ENCODE data around the gene FGGY. TPM values are rescaled to one million over a fixed set of nuclear protein-coding genes. Genes with fewer than 3 reads are reported as not detected.

The FGGY gene
- total RNA-seq, 1 experiment from 2014 or later = 4.7 TPM

- H4K20me1 ChIP-seq (ENCODE audit: insufficient read depth, low read depth, low read length) = no peaks in the 10 kb centered on the region
- H3K9me2 ChIP-seq (replicated peaks; ENCODE audit: insufficient read depth, low read length) = no peaks in the 10 kb centered on the region
- H3K4me2 ChIP-seq (ENCODE audit: low read depth, low read length, poor library complexity, severe bottlenecking) = no peak overlapping the region
- no peak overlapping the region for H3K4me3 ChIP-seq (ENCODE audit: low read length)
- no peak overlapping the region for H2AFZ ChIP-seq (ENCODE audit: low read length)
- H3K9me3 ChIP-seq (ENCODE audit: low read length) = no peaks in the 10 kb centered on the region
- H3K36me3 ChIP-seq (ENCODE audit: insufficient read depth, low read length) = no peaks in the 10 kb centered on the region
- no peak overlapping the region for H3K27ac ChIP-seq (ENCODE audit: low read length)
- no peak overlapping the region for H3K9ac ChIP-seq (ENCODE audit: low read length)
- H3K79me2 ChIP-seq (ENCODE audit: low read length) = no peaks in the 10 kb centered on the region
- no peaks in the 10 kb centered on the region for H3K27me3 ChIP-seq (ENCODE audit: low read length)
- no peak for DNase-seq
- H3K4me1 ChIP-seq (ENCODE audit: low read length) = no peaks in the 10 kb centered on the region
Measured at GRCh38 chr1:59678493-59679228, 381.8 kb downstream of the FGGY start.

GRCh38 chr1:59680044-59680443, 383.1 kb downstream of the FGGY start:
- no peaks in the 10 kb centered on the region for H3K36me3 ChIP-seq (ENCODE audit: insufficient read depth, low read length)
- no peak overlapping the region for H3K27ac ChIP-seq (ENCODE audit: low read length)

GRCh38 chr1:59682396-59683080, 385.6 kb downstream of the FGGY start:
- no peaks in the 10 kb centered on the region for H3K36me3 ChIP-seq (ENCODE audit: insufficient read depth, low read length)
- no peaks in the 10 kb centered on the region for H3K79me2 ChIP-seq (ENCODE audit: low read length)
- no peaks in the 10 kb centered on the region for H3K27me3 ChIP-seq (ENCODE audit: low read length)
- no peaks in the 10 kb centered on the region for H3K9me3 ChIP-seq (ENCODE audit: low read length)
- H4K20me1 ChIP-seq (ENCODE audit: insufficient read depth, low read depth, low read length) = no peaks in the 10 kb centered on the region
- H3K27ac ChIP-seq (ENCODE audit: low read length) = no peak overlapping the region
- no peak overlapping the region for H2AFZ ChIP-seq (ENCODE audit: low read length)
- no peaks in the 10 kb centered on the region for H3K4me1 ChIP-seq (ENCODE audit: low read length)
- H3K4me2 ChIP-seq (ENCODE audit: low read depth, low read length, poor library complexity, severe bottlenecking) = no peak overlapping the region
- no peaks in the 10 kb centered on the region for H3K9me2 ChIP-seq (replicated peaks; ENCODE audit: insufficient read depth, low read length)
- DNase-seq = no peak
- H3K9ac ChIP-seq (ENCODE audit: low read length) = no peak overlapping the region
- no peak overlapping the region for H3K4me3 ChIP-seq (ENCODE audit: low read length)

More at GRCh38 chr1:59680044-59680443, 383.1 kb downstream of the FGGY start:
- Histone ChIP-seq H3K4me2 (ENCODE audit: low read depth, low read length, poor library complexity, severe bottlenecking) (no peak overlapping the region), H3K9me3 (ENCODE audit: low read length) (no peaks in the 10 kb centered on the region), H3K27me3 (ENCODE audit: low read length) (no peaks in the 10 kb centered on the region), H4K20me1 (ENCODE audit: insufficient read depth, low read depth, low read length) (no peaks in the 10 kb centered on the region), H3K9ac (ENCODE audit: low read length) (no peak overlapping the region), H2AFZ (ENCODE audit: low read length) (no peak overlapping the region), H3K9me2 (replicated peaks; ENCODE audit: insufficient read depth, low read length) (no peaks in the 10 kb centered on the region), H3K4me3 (ENCODE audit: low read length) (no peak overlapping the region), H3K79me2 (ENCODE audit: low read length) (no peaks in the 10 kb centered on the region), H3K4me1 (ENCODE audit: low read length) (no peaks in the 10 kb centered on the region)
- DNase-seq = no peak

- Histone ChIP-seq H3K36me3 (ENCODE audit: insufficient read depth, low read length) (no peaks in the 10 kb centered on the region), H4K20me1 (ENCODE audit: insufficient read depth, low read depth, low read length) (no peaks in the 10 kb centered on the region), H3K27me3 (ENCODE audit: low read length) (no peaks in the 10 kb centered on the region), H3K4me3 (ENCODE audit: low read length) (no peak overlapping the region), H3K27ac (ENCODE audit: low read length) (no peak overlapping the region), H3K9ac (ENCODE audit: low read length) (no peak overlapping the region), H3K9me2 (replicated peaks; ENCODE audit: insufficient read depth, low read length) (no peaks in the 10 kb centered on the region), H3K9me3 (ENCODE audit: low read length) (no peaks in the 10 kb centered on the region), H3K4me2 (ENCODE audit: low read depth, low read length, poor library complexity, severe bottlenecking) (no peak overlapping the region), H3K79me2 (ENCODE audit: low read length) (no peaks in the 10 kb centered on the region), H2AFZ (ENCODE audit: low read length) (no peak overlapping the region), H3K4me1 (ENCODE audit: low read length) (no peaks in the 10 kb centered on the region)
- DNase-seq = no peak
Measured at GRCh38 chr1:59683197-59683596, 386.3 kb downstream of the FGGY start.

GRCh38 chr1:59684698-59685097, 387.8 kb downstream of the FGGY start:
- Histone ChIP-seq H3K9ac (ENCODE audit: low read length) (no peak overlapping the region), H3K4me2 (ENCODE audit: low read depth, low read length, poor library complexity, severe bottlenecking) (no peak overlapping the region), H4K20me1 (ENCODE audit: insufficient read depth, low read depth, low read length) (no peaks in the 10 kb centered on the region), H2AFZ (ENCODE audit: low read length) (no peak overlapping the region), H3K9me3 (ENCODE audit: low read length) (no peaks in the 10 kb centered on the region), H3K79me2 (ENCODE audit: low read length) (no peaks in the 10 kb centered on the region), H3K36me3 (ENCODE audit: insufficient read depth, low read length) (no peaks in the 10 kb centered on the region), H3K27ac (ENCODE audit: low read length) (no peak overlapping the region), H3K27me3 (ENCODE audit: low read length) (no peaks in the 10 kb centered on the region), H3K9me2 (replicated peaks; ENCODE audit: insufficient read depth, low read length) (no peaks in the 10 kb centered on the region), H3K4me3 (ENCODE audit: low read length) (no peak overlapping the region), H3K4me1 (ENCODE audit: low read length) (no peaks in the 10 kb centered on the region)
- DNase-seq = no peak

- H3K27ac ChIP-seq (ENCODE audit: low read length) = no peak overlapping the region
- no peaks in the 10 kb centered on the region for H4K20me1 ChIP-seq (ENCODE audit: insufficient read depth, low read depth, low read length)
- H3K4me1 ChIP-seq (ENCODE audit: low read length) = no peaks in the 10 kb centered on the region
- H3K9ac ChIP-seq (ENCODE audit: low read length) = no peak overlapping the region
- H3K4me2 ChIP-seq (ENCODE audit: low read depth, low read length, poor library complexity, severe bottlenecking) = no peak overlapping the region
- H3K4me3 ChIP-seq (ENCODE audit: low read length) = no peak overlapping the region
- H3K27me3 ChIP-seq (ENCODE audit: low read length) = no peaks in the 10 kb centered on the region
- H3K9me2 ChIP-seq (replicated peaks; ENCODE audit: insufficient read depth, low read length) = no peaks in the 10 kb centered on the region
- H2AFZ ChIP-seq (ENCODE audit: low read length) = no peak overlapping the region
- H3K36me3 ChIP-seq (ENCODE audit: insufficient read depth, low read length) = no peaks in the 10 kb centered on the region
- no peaks in the 10 kb centered on the region for H3K9me3 ChIP-seq (ENCODE audit: low read length)
- no peaks in the 10 kb centered on the region for H3K79me2 ChIP-seq (ENCODE audit: low read length)
- no peak for DNase-seq
Measured at GRCh38 chr1:59685101-59685500, 388.2 kb downstream of the FGGY start.

- no peaks in the 10 kb centered on the region for H3K9me3 ChIP-seq (ENCODE audit: low read length)
- DNase-seq = no peak
- no peaks in the 10 kb centered on the region for H3K9me2 ChIP-seq (replicated peaks; ENCODE audit: insufficient read depth, low read length)
- no peak overlapping the region for H3K4me3 ChIP-seq (ENCODE audit: low read length)
- no peaks in the 10 kb centered on the region for H3K27me3 ChIP-seq (ENCODE audit: low read length)
- H3K4me1 ChIP-seq (ENCODE audit: low read length) = no peaks in the 10 kb centered on the region
- H3K27ac ChIP-seq (ENCODE audit: low read length) = no peak overlapping the region
- H4K20me1 ChIP-seq (ENCODE audit: insufficient read depth, low read depth, low read length) = no peaks in the 10 kb centered on the region
- H3K36me3 ChIP-seq (ENCODE audit: insufficient read depth, low read length) = no peaks in the 10 kb centered on the region
- H3K4me2 ChIP-seq (ENCODE audit: low read depth, low read length, poor library complexity, severe bottlenecking) = no peak overlapping the region
- no peak overlapping the region for H2AFZ ChIP-seq (ENCODE audit: low read length)
- H3K9ac ChIP-seq (ENCODE audit: low read length) = no peak overlapping the region
- H3K79me2 ChIP-seq (ENCODE audit: low read length) = no peaks in the 10 kb centered on the region
Measured at GRCh38 chr1:59685666-59686065, 388.8 kb downstream of the FGGY start.

- Histone ChIP-seq H4K20me1 (ENCODE audit: insufficient read depth, low read depth, low read length) (no peaks in the 10 kb centered on the region), H3K4me2 (ENCODE audit: low read depth, low read length, poor library complexity, severe bottlenecking) (no peak overlapping the region), H3K27me3 (ENCODE audit: low read length) (no peaks in the 10 kb centered on the region), H2AFZ (ENCODE audit: low read length) (no peak overlapping the region), H3K9me2 (replicated peaks; ENCODE audit: insufficient read depth, low read length) (no peaks in the 10 kb centered on the region), H3K36me3 (ENCODE audit: insufficient read depth, low read length) (no peaks in the 10 kb centered on the region), H3K79me2 (ENCODE audit: low read length) (no peaks in the 10 kb centered on the region), H3K9ac (ENCODE audit: low read length) (no peak overlapping the region), H3K27ac (ENCODE audit: low read length) (no peak overlapping the region), H3K4me1 (ENCODE audit: low read length) (no peaks in the 10 kb centered on the region), H3K4me3 (ENCODE audit: low read length) (no peak overlapping the region), H3K9me3 (ENCODE audit: low read length) (no peaks in the 10 kb centered on the region)
- no peak for DNase-seq
Measured at GRCh38 chr1:59686170-59686569, 389.3 kb downstream of the FGGY start.
